GM18511 (cell line): Measurements from ENCODE around the gene KCNC3.

ENCODE experiments used
- ATAC-seq: cut with Tn5 transposase; IDR thresholded peaks from one replicate; pipeline ENCODE4 v1.9.1; 2021; ENCODE audit warnings: mild to moderate bottlenecking, moderate library complexity; ENCODE audit not compliant: unreplicated experiment

KCNC3 gene

DNA sequence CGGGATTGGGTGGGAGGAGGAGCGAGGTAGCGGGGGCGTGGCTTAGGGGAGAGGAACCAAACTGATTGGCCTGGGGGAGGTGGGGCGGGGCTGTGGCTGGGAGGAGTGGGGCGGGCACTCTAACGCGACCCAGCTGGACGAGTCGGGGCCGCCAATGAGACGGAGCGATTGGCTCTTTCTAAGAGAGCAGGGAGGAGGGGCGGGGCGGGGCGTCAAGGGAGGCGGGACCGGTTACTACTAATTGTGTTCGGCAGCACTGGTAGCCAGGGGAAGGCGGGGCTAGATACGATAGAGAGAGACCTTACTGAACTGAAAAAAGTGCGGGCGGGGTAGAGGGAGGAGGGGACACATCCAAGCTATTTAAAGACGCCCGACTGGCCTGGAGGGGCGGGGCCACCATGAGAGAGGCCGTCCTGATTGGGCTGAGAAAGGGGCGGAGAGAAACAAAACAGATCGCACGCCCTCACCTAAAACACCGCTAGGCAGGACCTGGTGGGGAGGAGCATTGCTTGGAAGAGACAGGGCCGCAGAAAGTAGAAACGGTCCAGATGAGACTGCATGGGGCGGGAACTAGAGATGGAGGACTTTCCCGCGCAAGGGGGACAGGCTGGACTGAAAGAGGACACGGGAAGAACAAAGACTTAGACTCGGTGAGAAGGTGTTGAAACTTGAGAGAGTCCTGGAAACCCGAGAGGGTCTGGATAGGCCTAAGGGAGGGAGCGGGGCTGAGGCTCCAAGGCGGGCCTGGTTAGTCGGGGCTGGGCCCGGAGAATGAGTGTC lies at the start of gene KCNC3:
Gene KCNC3, minus strand, starts transcription at position 232 of the 780 bp plus-strand sequence. CDS start 295 bp downstream, outside the sequence.
- peak; percentile 58 for ATAC-seq

DNA sequence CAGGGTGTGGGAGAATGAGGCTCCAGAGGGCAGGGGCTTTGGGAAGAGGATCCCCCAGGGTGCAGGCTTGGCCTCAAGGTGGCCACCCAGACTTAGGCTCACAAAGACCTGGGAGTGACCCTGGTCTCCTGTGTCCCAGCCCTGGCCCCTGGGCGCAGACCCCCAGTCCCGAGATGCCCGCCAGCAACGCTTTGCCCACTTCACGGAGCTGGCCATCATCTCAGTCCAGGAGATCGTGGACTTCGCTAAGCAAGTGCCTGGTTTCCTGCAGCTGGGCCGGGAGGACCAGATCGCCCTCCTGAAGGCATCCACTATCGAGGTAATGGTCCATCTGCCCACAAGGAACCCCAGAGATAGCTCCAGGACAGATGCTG lies 49.7 kb upstream of the KCNC3 start:
- ATAC-seq = no peak

DNA sequence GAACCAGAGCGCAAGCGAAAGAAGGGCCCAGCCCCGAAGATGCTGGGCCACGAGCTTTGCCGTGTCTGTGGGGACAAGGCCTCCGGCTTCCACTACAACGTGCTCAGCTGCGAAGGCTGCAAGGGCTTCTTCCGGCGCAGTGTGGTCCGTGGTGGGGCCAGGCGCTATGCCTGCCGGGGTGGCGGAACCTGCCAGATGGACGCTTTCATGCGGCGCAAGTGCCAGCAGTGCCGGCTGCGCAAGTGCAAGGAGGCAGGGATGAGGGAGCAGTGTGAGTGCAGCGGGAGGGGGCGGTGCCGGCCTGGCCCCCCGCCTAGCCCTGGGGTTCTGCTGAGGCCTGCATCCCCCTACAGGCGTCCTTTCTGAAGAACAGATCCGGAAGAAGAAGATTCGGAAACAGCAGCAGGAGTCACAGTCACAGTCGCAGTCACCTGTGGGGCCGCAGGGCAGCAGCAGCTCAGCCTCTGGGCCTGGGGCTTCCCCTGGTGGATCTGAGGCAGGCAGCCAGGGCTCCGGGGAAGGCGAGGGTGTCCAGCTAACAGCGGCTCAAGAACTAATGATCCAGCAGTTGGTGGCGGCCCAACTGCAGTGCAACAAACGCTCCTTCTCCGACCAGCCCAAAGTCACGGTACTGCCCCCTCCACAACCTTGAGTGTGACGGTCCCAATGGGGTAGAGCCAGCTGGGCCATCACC lies 49.1 kb upstream of the KCNC3 start:
- no peak for ATAC-seq

DNA sequence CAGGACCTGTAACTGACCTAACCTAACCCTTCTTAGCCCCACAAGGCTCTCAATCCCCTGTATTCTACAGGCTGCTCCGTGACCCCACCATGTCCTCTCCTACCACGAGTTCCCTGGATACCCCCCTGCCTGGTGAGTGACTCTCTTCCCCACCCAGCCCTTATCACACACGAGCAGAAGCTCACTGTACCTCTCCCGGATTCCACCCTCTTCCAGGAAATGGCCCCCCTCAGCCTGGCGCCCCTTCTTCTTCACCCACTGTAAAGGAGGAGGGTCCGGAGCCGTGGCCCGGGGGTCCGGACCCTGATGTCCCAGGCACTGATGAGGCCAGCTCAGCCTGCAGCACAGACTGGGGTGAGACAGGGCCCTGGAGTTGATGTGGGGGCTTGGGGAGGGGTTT lies 48.3 kb upstream of the KCNC3 start:
- ATAC-seq = no peak

DNA sequence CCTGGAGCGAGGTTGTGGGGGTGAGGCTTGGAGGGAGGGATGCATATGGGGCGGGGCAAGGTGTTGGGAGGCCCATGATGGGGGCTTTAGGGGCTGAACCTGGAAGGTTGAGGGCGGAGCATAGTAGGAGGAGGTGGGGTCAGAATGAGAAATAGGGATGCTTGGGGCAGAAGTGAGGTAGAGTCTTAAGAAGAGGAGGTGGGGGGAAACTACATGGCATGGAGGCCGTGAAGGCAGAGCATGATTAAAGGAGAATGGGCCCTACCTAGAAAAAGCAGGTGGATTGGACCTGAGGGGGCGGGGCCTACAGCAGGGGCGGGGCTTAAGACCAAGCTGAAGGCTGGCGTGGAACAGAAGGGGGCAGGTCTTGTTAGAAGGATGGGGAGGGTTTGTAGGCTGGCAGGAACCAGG lies 47.9 kb upstream of the KCNC3 start:
- peak; percentile 18 for ATAC-seq

DNA sequence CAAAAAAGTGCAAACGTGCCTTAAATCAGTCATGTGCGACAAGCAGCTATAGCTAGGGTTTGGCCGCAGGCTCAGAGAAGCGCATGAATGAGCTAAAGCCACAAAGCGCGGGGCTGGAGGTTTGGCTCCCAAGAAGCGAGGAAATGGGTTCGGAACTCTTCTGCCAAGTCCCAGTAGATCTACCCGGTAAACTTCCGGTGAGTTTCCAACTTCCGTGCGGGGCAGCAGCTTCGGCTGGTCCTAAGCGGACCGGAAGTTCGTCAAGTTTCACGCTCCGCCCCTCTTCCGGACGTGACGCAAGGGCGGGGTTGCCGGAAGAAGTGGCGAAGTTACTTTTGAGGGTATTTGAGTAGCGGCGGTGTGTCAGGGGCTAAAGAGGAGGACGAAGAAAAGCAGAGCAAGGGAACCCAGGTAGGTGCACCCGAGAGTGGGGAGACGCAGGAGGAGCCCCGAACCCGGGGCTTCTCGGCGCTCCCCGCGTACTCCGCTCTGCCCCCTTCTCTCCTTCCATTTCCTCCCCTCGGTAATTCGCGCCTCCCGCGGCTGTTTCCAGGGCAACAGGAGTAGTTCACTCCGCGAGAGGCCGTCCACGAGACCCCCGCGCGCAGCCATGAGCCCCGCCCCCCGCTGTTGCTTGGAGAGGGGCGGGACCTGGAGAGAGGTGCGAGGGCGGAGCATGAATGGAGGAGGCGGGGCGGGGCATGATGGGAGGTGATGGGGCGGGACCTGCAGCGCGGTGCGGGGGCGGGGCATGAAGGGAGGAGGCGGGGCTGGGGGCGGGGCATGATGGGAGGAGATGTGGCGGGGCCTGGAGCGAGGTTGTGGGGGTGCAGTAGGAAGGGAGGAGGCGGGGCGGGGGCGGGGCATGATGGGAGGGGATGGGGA lies 47.2 kb upstream of the KCNC3 start, which contains the start of gene NR1H2:
Gene NR1H2, plus strand, starts transcription at position 292 of the 885 bp plus-strand sequence. CDS start 1,149 bp downstream, outside the sequence.
- ATAC-seq = peak; percentile 89

GRCh38 chr19:50371914-50372475 lies 42.8 kb upstream of the KCNC3 start:
- ATAC-seq = no peak

DNA sequence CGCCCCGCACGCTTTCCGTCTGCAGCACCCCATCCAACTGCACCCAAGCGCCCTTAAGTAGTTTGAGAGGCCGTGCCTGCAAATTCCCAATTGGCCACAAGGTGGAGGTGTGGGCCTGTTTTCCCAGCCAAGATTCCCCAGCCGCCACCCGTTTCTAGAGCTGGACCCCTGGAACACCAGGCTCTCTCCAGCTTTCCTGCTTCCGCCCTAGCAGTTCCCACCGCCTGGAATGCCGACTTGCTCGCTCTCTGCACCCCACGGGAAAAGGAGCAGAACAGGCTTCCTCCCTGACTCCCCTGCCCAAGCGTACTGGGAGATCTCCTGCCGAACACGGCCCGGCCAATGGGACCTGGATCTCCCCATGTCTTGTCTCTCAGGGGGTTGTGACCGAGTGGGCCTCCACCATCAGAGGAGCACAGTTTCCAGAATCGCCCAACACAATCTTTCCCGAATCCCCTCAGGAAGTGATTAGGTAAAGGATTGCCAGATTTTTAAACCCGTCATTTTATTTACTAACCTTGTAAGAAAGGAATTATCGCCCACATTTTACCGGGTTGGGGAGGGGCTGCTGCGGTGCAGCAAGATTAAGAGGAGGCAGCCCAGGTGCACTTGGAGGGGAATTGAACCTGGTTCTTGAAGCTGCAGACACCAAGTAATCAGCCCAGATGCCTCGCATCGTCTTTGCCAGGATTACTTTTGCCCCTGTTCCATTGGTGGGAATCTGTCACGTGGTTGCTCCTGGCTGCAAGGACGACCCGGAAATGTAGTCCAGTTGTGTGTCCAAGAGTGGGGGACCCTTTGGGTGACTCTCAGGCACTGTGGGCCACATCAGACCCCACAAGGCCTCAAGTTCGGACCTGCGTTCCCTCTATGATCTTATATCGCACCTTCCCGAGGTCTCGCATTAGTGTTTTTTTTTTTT lies 39.7 kb upstream of the KCNC3 start:
- ATAC-seq = no peak

GRCh38 chr19:50365434-50366306 lies 36.5 kb upstream of the KCNC3 start, which contains the start of gene NAPSA:
TSS of gene NAPSA (minus strand) at chr19:50365639. CDS start at chr19:50365621, 18 bp downstream.
- ATAC-seq = no peak

- no peak for ATAC-seq
Observed at GRCh38 chr19:50362656-50363424, 33.7 kb upstream of the KCNC3 start.

- no peak for ATAC-seq
Observed at GRCh38 chr19:50362030-50362412, 32.8 kb upstream of the KCNC3 start.

DNA sequence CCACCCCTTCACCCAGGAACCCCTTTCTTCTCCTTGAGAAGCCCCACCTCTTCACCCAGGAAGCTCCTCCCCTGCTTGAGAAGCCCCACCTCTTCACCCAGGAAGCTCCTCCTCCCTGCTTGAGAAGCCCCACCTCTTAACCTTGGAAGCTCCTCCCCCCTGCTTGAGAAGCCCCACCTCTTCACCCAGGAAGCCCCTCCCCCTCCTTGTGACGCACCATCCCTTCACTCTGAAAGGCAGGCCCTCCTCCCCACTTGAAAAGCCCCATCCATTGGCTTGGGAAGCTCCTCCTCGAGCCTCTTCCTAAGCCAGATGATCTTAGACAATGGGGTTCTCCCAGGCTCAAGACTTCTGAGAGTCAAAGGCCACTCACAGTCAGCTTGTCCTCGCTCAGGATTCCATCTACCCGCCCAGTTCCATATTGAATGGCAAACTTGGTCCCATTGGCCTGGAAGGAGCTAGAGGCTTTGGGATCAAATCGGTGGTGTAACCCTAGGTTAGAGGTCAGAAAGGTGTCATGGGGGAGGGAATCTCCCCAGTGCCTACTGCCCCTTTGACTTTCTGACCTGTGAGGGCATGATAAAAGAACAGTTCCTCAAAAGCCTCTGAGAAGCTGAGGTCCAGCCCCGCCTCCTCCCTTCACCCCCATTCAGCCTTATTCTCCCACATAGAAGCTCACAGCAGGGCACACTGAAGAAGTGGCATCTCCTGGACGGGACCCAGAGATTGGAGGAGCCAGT lies 32.3 kb upstream of the KCNC3 start:
- no peak for ATAC-seq

- no peak for ATAC-seq
Observed at GRCh38 chr19:50359328-50359818, 30.2 kb upstream of the KCNC3 start.

- peak; percentile 45 for ATAC-seq
Observed at GRCh38 chr19:50358483-50359327, 29.5 kb upstream of the KCNC3 start.

- peak; percentile 68 for ATAC-seq
Observed at GRCh38 chr19:50357178-50358100, 28.3 kb upstream of the KCNC3 start.
